ENCODE results near the gene CNIH3.

Gene CNIH3

DNA sequence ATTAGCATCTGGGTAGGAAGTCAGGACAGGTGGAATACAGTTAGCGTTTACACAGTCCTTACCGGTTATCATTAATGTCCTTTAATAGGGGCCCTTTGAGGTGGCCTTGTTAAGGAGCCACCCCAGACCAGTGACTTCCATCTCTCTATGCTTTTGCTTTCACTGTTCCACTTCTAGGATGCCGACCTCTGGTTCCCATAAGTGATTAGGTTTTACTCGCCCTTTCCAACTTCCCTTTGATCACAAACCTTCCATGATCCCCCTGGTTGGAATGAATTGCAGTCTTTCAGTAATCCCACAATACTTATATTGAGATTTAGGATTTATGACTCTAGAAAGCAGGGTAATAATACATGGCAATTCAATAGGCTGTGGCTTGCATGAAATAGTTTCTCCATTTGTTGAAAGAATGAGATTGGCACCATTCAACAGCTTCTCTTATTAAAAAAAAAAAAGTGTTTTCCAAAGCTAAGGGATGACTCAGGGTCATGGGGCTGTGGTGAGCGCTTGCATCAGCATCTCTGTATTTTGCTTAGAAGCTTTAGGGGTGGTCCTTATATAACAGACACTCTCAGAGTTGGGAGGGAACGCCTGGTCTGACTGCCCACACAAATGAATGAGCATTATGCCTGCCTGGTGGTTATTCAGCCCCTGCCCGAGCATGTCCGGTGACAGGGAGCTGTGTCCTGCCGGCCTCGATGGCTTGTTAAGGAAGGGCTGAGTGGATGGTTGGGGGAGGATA is 110.5 kb downstream of the CNIH3 start:
- peak; percentile 94 for DNase-seq

DNA sequence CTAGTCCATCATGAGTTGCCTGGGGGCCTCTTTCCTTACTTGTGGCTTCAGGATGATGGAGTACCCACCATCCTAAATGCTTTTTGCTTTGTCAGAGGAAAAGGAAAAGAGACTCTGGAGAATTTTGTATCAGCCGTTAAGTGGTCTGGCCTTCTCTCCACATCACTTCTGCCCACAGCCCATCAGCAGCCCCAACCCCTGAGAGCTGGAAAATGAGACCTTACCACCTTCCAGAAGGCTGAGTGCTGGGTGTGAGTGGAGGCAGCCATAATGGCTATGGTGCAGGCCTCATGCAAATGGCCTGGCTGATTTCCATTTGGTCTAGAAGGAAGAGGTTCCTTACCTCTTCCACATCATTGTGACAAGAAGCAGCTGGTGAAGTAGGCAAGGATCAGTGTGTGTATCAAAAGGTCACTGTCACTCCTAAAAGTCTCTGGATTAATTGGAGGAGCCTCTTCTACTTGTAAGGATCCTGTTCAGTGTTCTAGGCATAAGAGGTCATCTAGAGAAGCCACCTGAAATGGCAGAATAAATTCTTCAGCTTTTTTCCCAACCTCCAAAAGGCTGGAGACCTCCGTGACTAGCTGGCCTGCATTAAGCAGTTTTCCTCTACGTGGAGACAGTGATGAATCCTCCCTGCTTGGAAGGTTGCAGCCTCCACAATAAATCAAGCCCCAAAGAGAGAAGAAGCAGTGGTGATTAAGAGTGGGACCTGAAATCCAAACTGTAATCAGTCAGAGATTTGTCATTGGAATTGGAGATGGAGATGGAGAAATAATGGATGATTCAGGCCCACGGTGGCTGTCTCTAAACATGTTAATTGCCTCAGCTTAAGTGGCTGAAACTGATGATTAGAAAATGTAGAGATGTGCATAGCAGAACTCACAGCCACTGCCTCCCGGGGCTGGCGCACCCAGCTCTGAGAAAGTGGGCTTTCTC is 111.5 kb downstream of the CNIH3 start:
- DNase-seq = peak; percentile 70

GRCh38 chr1:224730540-224730939 is 114.4 kb downstream of the CNIH3 start:
- DNase-seq = no peak

- DNase-seq = peak; percentile 39
Measured at GRCh38 chr1:224730965-224731364, 114.8 kb downstream of the CNIH3 start.

DNA sequence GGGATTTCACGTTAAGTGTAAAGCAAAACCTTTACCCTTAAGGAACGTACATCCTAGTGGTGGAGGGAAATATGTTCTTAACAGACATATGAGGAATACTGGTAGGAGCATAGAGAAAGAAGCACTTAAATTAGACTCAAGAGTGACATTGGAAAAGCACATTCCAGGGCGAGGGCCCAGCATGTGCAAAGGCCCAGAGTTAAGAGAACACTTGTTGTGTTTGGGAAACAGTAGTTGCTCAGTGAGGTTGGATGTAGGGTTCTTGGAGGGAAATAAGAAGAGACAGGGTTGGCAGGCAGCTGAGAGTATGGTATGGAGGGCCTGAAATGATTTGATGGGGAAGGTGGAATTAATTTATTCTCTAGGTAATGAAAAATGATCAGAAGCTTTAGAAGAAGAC is 115.5 kb downstream of the CNIH3 start:
- no peak for DNase-seq

GRCh38 chr1:224732377-224733026 is 116.4 kb downstream of the CNIH3 start:
- DNase-seq = no peak

DNA sequence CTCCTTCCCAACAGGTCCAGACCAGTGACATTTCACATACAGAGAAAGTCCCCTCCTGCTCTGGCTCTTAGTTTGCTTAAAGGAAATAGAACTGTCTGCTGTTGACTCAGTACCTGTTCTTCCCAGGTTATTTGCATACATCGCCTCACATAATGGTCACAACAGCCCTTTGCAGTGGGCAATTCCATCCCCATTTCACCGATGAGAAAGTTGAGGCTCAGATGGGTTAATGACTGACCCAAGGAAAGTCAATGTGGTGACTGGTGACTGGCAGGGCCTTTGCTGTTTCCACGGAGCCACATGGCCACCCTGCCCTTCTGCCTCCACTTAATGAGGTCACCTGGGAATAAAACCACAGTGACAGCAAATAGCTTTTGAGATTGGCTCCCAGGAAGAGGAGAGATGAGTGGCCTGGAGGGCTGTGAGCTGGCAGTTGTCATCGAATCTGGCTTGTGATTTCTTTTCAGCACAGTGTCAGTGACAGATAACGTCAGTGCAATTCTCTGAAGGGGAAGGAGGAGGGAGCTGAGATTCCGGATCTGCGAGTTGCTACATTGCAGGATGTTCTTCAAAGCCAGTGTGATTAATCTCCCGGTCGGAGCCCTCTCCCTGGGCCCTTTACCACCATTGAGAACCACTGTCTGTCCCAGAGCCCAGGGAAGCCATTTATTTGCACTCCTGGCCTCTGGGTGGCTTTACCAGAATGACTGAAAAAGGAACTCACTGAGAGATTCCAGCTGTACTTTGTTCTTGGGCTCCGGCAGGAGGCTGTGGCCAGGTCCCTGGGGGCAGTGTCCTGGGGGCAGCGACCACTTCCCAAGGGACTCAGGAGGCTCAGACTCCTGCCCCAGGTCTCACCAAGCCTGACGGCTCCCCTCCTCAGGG is 117.2 kb downstream of the CNIH3 start:
- peak; percentile 54 for DNase-seq

- DNase-seq = no peak
Measured at GRCh38 chr1:224734261-224734935, 118.3 kb downstream of the CNIH3 start.

DNA sequence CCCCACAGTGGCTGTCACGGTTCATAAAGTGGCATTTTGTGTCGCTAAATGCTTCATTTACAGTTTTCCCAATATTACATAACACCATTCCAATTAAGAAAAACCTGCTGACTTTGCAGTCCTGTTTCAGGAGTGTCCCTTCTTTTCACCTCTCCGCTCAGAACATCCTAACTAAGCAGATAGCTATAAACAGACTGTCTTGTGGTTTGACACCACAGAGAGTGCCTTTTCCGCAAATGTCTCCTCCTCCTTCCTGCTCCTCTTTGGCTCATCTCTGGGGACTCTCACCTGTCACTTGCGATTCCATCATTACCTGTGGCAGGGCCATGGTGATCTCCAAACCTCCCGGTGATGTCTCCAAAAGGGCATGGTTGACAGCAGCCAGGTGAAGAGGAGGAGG is 119.0 kb downstream of the CNIH3 start:
- DNase-seq = no peak

DNA sequence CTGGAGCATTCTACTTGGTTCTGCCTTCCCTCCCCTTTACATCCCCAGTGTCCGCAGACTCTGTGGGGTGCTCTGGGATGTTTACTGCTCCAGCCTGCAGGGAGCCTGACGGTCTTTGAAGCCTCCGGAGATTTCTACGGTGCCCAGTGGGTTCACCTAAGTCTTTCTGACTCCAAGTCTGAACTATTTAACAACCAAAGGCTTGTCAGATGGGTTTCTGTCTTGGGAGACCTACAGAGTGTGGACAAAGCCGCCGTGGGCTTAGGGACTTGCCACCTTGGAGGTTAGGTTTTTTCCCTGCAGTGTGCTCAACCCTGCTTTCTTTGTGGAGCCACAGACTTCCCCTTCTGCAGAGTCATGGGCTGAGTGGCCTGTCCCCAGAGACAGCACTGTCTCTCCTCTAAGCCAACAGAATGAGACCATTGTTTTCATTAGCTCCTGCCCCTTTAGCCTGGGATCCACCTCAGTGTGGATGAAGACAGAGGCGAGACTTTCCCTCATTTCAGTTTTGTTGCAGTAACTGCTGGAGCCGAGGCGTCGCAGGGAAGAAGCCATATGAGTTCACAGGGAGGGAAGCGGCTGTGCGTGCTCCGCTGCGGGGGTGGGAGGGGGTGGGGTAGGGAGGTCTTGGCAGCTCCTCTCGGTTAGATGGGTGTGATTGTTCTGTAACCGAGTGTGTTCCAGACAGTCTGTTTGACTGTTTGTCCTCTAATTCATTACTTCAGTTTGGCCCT is 120.7 kb downstream of the CNIH3 start:
- DNase-seq = peak; percentile 44

DNA sequence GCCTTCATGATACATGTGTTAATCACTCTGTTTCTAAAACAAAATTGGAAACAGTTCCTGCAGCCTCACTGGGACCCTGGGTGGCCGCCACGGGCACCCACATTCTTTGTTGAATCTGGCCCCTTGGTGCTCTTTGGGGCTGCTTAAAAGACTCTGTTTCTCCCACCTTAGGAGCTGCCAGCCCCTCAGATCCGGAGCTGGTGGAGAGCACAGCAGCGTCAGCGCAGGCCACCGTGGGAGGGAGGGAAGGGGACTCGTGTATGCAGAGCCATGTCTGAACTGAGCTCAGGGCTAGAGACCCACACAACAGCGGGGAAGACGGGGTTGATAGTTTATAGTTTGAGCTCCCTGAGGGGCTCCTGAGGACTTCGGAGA is 121.2 kb downstream of the CNIH3 start:
- DNase-seq = no peak

DNA sequence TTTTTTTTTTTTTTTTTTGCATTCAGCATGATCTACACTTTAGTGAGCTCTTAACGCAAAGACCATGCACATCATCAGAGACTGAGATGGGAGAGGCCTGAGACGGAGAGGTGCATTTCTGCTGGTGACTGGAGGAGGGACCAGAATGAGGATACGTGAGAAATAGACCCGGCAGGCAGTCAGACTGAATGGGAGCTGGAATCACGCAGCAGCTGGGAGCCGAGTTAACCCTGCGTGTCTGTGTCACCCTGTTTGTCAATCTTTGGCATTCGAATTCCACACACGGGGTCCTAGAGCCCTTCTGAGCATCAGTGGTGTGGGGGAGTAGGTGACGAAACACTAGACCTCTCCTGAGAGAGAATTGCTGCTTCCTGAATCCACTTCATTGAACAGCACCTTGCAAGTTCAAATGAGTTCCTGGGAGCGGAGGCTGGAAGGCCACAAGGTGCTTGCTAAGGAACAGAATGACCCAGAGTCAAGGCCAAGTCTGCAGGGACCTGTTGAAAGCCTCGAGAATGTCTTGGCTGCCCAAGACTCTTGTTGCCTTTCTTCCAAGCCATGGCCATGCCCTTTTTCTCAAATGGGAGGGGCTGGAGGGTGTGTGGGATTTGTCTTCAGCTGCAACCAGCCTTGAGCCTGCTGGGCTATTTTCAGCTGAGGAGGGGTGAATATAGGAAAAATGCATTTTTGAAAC is 123.3 kb downstream of the CNIH3 start:
- DNase-seq = no peak

DNA sequence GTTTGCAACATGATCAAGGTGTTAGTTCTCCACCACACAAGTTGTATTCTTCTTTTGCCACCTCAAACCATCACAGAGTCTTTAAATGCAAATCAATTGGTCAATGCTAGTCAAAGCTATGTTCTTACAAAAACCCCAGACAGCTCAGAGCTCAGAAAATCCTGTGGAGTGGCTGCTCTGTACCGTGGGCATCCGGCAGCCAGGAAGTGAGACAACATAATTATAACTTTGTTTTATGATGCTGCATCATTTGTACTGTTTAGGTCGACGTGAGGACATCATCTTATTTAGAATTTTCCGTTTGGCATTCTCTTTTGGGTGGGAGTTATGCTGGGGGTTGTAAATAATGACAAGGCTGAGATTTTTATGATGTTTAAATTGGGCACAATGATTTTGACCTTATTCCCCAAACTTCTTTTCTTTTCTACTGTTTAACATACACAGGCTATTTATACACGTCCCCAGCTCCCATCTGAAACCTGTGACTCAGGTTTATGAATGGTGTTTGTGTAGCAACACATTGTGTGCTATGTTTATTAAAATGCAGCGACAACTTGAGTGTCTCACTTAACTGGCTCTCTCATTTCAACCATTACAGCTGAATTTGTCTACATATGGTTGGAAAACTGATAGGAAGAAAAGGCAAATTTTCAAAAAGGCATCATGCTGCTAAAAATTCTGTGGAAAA is 124.0 kb downstream of the CNIH3 start:
- no peak for DNase-seq

GRCh38 chr1:224740685-224741052 is 124.6 kb downstream of the CNIH3 start:
- no peak for DNase-seq

- no peak for DNase-seq
Measured at GRCh38 chr1:224742349-224742748, 126.2 kb downstream of the CNIH3 start.

GRCh38 chr1:224743608-224744164 is 127.6 kb downstream of the CNIH3 start:
- no peak for DNase-seq

DNA sequence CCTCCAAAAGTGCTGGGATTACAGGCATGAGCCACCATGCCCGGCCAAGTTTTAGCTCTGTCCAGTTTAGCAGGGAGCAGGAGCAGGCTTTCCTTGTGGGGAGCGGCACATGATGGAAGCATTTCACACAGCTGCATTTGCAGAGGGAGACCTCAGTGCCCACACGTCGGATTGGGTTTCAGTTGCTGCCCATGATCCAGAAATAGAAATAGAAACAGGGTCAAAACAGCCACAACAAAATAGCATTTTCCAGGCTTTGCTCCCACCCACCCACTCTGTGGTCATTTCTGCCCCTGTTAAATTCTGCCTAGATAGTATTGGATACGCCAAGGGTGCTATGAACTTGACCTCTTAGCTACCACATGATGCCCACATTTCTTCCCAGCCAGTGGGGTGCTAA is 128.4 kb downstream of the CNIH3 start:
- no peak for DNase-seq

DNA sequence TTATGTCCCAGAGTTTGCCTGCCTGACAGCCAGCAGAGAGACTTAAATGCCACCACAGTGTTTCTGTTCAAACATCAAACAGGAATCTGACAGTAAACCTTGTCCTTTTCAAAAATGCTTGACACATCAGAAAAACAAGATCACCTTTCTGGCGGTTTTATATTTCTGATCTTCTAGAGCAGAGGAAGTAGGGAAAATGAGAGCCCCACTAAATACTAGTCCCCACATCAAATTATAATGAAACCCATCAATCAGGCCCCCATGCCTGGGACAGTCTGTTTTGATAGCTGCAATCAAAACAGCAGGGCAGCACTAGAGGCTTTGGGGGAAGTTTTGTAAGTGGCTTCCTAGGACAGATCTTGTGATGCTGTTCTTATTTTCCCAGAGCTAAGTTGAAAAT is 129.3 kb downstream of the CNIH3 start:
- no peak for DNase-seq

- no peak for DNase-seq
Measured at GRCh38 chr1:224745924-224746323, 129.8 kb downstream of the CNIH3 start.

- DNase-seq = peak; percentile 85
Measured at GRCh38 chr1:224747578-224747977, 131.5 kb downstream of the CNIH3 start.

All from suppressor macrophage treated with lipopolysaccharide for 4 hours (primary cell).